HG03378 (cell line): ENCODE data around the gene RPL3.

ENCODE experiments used
- ATAC-seq: cut with Tn5 transposase; IDR thresholded peaks from one replicate; pipeline ENCODE4 v1.9.1; 2021; ENCODE audit warnings: mild to moderate bottlenecking, moderate library complexity; ENCODE audit not compliant: unreplicated experiment

Gene RPL3

GRCh38 chr22:39284142-39284980, 35.1 kb downstream of the RPL3 start:
- ATAC-seq = no peak

DNA sequence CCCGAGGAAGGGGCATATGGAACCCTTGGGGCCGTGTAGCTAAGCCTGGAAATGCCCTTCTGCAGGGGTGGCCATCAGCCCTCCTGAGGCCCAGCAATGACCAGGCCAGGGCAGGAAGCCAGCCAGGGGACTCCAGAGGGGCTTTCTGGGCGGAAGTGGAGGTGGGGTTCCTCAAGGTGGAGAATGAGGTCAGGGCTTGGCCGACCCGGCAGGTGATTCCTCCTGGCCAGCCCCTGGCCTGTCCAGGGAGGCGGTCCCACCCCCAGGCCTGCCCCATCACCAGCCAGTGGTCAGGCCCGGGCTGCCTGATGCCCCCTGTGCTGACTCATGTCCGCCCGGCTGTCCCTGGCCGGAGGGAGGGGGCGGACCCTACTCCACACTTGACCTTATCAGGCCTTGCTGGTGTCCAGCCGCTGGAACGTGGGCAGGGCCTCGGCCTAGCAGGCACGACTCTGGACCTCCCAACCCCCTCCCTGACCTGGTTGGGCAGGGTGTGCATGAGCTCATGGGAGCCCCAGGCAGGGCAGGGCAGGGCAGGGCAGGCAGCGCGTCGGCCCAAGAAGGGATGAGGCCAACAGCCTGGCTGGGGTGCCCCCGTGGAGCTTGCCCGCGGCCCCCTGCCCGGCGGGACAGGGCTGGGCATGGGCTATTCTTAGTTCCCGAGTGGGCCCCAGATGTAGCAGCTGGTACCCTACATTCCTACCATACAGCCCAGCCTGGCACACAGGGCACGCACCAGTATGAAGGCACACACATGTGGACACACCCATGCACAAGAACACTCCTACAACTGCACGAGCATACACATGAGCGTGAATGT, 35.9 kb downstream of the RPL3 start:
- ATAC-seq = no peak

DNA sequence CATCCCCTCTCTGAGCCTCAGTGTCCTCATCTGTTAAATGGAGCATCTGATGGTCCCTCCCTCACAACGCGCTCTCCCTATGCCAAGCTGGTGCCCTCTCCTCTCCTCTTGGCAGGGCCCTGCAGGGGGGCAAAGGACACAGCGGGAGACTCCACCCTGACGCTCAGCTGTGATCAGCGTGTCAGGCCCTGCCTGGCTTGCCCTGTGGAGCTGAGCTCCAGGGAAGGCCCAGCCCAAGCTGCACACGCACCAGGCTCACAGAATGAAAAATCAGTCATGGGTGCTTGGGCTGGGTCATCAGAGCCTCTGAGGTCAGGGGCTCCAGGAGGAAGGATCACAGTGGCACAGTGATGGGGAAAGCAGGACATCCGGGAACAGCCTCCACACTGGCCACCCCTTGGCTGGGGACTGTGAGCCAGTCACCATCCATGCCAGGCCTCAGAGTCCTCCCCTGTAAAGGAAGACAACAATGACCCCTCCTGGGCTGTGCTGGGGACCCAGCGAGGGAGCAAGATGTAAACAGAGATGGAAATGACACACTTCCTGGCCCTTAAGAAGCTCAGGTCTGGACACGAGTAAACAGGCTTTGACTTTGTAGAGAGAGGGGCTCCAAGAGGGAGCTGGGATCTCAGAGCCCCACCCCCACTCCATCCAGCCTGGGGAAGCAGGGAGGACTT, 36.6 kb downstream of the RPL3 start:
- ATAC-seq = no peak

DNA sequence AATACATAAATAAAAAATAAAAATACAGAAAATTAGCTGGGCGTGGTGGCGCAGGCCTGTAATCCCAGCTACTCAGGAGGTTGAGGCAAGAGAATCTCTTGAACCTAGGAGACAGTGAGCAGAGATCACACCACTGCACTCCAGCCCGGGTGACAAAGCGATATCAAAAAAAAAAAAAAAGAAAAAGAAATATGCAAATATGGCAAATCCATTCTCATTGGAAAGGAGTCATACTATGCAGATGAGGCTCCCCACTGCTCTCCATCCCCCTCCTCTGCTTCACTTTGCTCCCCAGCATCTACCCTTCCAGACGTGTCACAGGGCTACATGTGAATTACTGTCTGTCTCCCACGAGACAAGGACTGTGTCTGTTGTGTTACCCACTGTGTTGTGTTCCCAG, 38.3 kb downstream of the RPL3 start:
- ATAC-seq = no peak

- no peak for ATAC-seq
Observed at GRCh38 chr22:39280250-39280649, 39.2 kb downstream of the RPL3 start.

GRCh38 chr22:39279170-39279850, 40.1 kb downstream of the RPL3 start:
- no peak for ATAC-seq

GRCh38 chr22:39278040-39278439, 41.4 kb downstream of the RPL3 start:
- no peak for ATAC-seq

DNA sequence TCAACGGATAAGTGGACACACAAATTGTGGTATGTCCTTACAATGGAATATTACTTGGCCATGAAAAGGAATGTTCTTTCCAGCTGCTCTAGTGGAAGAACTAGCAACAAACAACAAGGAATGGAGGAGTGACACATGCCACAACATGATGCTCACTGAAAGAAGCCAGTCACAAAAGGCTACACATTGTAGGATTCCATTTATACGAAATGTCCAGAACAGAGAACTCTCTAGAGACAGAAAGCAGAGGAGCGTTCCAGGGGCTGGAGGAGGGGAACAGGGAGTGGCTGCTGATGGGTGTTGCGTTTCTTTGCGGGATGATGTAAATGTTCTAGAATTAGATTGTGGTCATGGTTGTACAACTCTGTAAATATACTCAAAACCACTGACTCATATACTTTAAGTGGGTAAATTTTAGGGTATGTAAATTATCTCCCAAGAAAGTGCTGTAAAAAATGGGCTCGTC, 42.2 kb downstream of the RPL3 start:
- no peak for ATAC-seq

- no peak for ATAC-seq
Observed at GRCh38 chr22:39276440-39277141, 42.8 kb downstream of the RPL3 start.

GRCh38 chr22:39275814-39276439, 43.5 kb downstream of the RPL3 start:
- no peak for ATAC-seq

DNA sequence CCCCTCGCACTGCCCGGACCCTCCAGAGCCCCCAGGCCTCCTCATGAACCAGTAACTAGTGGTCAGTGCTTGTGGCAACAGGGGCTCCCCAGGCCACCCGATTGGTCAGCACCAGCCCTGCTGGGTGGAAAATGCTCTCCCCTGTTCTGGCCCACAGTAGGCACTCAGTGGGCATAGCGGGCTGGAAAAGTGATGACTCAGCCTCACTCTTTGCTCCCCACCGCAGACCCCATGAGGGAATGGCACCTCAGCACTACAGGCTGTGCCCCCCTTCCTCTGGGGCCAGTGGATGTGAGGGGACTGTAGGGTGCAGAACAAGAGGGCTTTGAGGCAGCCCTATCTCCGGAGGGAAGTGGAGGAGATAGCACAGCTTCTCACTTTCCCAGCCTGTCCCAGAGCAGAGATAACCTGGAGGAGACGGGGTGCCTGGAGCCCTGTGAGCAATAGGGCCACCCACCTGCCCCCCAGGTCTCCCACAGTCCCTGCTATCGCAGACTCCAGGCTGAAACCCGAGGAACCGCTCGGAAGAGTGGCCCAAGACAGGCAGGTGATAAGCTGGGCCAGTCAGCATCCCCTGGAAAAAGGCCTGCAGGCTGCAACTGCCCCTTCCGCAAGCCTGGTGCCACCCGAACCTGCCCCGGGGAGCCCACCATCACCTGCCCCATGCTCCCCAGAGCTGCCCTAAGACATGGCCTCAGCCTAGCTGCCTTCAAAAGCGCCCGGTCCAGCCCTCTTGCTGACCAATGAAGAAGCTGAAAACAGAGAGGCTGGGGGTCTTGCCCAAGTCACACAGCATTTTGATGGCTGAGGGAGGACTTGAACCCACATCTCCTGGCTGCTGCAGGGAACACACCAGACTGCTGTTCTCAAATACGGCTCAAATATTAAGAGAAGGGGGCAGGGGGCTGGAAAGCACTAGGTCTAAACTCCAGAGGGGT, 45.2 kb downstream of the RPL3 start:
- no peak for ATAC-seq

- no peak for ATAC-seq
Observed at GRCh38 chr22:39270792-39271191, 48.6 kb downstream of the RPL3 start.

DNA sequence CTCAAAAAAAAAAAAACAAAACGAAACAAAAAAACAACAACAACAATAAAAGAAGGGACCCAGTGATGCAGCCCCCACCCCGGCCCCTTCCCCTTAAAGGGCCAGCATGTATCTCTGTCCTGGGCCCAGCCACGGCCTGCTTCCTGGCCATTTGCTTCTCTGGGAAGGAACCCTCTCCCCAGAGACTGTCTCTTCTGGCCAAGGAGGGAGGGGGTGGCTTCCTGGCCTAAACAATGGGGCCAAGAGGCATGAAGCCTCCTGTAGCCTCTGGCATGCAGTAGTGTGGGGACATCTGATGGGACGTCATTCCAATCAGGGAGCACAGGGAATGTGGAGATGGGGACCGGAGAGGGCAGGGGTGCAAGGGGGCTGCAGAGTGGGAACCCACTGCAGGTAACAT, 49.1 kb downstream of the RPL3 start:
- ATAC-seq = no peak

DNA sequence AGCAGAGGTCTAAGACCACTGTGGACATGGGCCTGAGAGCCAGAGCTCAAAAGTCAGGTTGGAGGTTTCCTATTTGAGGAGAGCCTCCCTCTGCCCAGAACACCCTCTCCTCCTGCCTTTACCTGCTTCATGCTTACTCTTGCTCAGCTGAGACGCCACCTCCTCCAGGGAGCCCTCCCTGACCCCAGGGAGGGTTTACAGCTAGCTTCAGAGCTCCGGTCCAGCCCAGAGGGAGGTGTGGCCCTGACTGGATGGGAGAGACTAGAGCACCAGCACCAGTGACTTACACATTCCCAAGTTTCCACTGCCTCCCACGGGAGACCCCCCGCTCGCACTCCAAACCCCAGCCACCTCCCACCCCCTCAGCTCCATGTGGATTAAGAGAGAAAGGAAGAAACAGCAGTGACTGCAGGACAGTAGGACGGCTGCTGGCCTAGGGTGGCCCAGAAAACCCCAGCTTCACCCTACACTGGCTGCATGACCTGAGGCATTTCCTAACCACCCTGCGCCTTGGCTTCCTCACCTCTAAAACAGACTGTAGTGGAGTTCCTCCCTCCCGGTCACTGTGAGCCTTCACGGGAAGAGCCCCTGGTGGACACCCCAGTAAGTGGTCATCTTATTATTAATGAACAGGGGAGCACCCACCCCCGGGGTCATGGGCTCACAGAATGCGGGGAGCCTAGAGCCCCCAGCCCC, 50.2 kb downstream of the RPL3 start:
- ATAC-seq = no peak

DNA sequence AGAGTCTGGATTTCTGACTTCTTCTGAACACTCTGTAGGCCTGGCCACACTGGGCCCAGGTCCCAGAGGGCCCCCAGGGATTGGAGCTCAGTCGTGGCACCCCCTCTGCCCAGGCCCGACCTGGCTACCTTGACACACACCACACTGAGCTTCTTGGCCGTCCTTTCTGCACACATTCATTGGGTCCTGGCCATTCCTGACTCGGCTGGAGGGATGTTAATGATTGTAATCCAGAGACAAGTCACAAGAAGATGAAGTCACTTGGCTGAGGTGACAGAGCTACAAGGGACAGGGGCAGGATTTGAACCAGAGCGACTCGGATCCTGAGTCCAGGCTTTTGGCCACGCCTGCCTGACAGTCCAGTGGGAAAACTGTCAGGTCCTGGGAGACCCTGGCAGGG, 50.8 kb downstream of the RPL3 start:
- ATAC-seq = no peak

DNA sequence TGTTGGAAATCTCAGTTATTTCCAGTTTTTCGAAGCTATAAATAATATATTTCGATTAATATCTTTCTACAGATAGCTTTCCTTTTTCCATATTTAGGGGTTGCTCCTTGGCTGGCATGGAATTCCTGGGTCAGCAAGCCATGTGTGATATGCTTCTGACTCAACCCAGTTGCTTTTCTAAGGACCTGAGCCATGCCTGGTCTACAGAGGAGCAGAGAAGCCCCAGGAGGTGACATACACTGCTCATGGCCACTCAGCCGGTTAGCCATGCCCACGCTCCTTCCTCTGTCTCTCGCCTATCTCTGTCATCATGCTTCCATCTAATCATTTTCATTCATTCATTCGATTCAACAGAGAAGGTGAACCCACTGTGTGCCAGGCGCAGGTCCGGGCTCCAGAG, 51.4 kb downstream of the RPL3 start:
- ATAC-seq = no peak

DNA sequence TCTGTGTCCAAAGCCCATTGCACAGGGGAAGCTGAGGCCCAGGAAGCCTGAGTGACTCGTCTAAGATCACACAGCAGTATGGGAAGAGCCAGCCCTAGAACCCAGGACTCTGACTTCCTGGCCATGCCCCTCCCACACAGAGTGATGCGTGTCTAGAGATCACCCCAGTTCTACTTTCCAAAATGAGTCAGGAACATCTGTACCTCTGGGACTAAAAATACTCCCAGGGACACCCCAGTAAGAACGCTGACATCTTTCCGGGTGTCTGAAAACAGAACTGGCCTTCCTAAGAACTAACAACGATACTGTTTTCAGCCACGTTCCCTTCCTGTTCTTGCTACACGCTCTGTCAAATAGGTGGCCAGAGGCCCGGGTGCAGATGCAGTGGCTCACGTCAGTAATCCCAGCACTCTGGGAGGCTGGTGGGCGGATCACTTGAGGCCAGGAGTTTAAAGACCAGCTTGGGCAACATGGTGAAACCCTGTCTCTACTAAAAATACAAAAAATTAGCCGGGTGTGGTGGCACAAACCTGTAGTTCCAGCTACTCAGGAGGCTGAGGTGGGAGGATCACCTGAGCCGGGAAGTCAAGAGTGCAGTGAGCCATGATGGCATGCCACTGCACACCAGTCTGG, 52.9 kb downstream of the RPL3 start:
- ATAC-seq = peak; percentile 80
